Transverse colon (tissue), 4 donors: ENCODE results near the gene PLEKHA6.

Experiments
- EP300 ChIP-seq: sonication (generic); formaldehyde crosslinking; IDR thresholded peaks from one replicate; pipeline ENCODE4 v1.6.1; 2017; ENCODE audit warnings: antibody characterized with exemption, low read depth
- POLR2AphosphoS5 ChIP-seq, 3 donors: sonication (generic); formaldehyde crosslinking; IDR thresholded peaks; one replicate each; pipeline ENCODE4 v1.6.1; 2016; ENCODE audit warnings: antibody characterized with exemption in 3 of 3
- TF ChIP-seq, protein P1 (sequence below), 5 experiments: fragments of 200-600 bp in 3 of 5; fragments of 450-650 bp in 2 of 5; sonication (generic) in 3 of 5; IDR thresholded peaks; 1 replicate in 2 of 5; 2 replicates in 3 of 5; pipeline ENCODE4 v1.5.1; 2016 to 2017; ENCODE audit warnings: antibody characterized with exemption in 5 of 5, inconsistent platforms in 3 of 5, mild to moderate bottlenecking in 2 of 5, moderate library complexity in 1 of 5

DNA sequence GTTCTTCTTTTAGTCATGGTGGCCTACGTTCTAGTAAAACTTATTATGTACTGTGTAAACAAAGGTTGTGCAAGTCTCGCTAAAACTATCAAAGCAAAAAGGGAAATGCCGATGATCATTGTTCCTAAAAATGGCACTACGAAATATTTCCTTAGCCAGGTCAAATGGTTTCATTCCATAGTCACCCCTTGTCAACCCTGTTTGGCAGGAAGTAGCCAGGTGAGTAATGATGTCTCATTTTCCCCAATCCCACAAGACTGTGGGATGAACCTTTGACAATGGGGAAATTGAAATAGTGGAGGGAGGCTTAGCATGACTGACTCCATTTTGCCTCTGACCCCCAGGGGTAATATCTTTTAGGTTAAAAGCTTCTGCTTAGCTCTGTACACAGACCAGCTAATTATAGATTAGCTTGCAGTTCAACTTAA, 188.0 kb downstream of the PLEKHA6 start:
- TF ChIP-seq, protein P1, sequence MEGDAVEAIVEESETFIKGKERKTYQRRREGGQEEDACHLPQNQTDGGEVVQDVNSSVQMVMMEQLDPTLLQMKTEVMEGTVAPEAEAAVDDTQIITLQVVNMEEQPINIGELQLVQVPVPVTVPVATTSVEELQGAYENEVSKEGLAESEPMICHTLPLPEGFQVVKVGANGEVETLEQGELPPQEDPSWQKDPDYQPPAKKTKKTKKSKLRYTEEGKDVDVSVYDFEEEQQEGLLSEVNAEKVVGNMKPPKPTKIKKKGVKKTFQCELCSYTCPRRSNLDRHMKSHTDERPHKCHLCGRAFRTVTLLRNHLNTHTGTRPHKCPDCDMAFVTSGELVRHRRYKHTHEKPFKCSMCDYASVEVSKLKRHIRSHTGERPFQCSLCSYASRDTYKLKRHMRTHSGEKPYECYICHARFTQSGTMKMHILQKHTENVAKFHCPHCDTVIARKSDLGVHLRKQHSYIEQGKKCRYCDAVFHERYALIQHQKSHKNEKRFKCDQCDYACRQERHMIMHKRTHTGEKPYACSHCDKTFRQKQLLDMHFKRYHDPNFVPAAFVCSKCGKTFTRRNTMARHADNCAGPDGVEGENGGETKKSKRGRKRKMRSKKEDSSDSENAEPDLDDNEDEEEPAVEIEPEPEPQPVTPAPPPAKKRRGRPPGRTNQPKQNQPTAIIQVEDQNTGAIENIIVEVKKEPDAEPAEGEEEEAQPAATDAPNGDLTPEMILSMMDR (IDR thresholded peaks at IDR 0.05), result no peak
- TF ChIP-seq POLR2AphosphoS5 (IDR thresholded peaks at IDR 0.05), result no peak
- TF ChIP-seq EP300, result no peak
